ENCODE measurements around the gene GADD45G. TPM values are rescaled to one million over a fixed set of nuclear protein-coding genes. Genes with fewer than 3 reads are reported as not detected.

The GADD45G gene
- total RNA-seq, 1 experiment from 2014 or later: not detected

GRCh38 chr9:89598926-89599325, 5.9 kb upstream of the GADD45G start:
- CTCF ChIA-PET: interaction anchor here (0.6 to 16.6 kb wide), 23 partner anchors 13 to 1294 kb away, joined by 3 to 382 read pairs (median 5); no protein-coding TSS in a partner anchor
- Mint-ChIP-seq H3K36me3 (ENCODE audit: insufficient read depth, unreplicated experiment) (no peaks in the 10 kb centered on the region), H3K4me3 (ENCODE audit: unreplicated experiment) (no peak overlapping the region), H3K9me3 (ENCODE audit: unreplicated experiment) (no peaks in the 10 kb centered on the region), H3K27me3 (ENCODE audit: insufficient read depth, unreplicated experiment) (peaks cover 51% of the 10 kb centered on the region), H3K27ac (ENCODE audit: low read depth, unreplicated experiment) (no peak overlapping the region), H3K4me1 (ENCODE audit: insufficient read depth, unreplicated experiment) (no peaks in the 10 kb centered on the region)
- POLR2A ChIA-PET: interaction anchor here (0.7 kb wide), 1 partner anchor 133 kb away, joined by 3 read pairs; no protein-coding TSS in a partner anchor
- no peak for DNase-seq (ENCODE audit: unreplicated experiment)
- BruUV-seq (replicated peaks): no TSS peak
- TF ChIP-seq CTCF (IDR thresholded peaks at IDR 0.05; ENCODE audit: unreplicated experiment): no peak
- intact Hi-C loops (cut with micrococcal nuclease): loop anchor here (1.0 to 10.0 kb wide), 5 partner anchors 397 to 1276 kb away; partner anchors contain the start of gene DIRAS2

GRCh38 chr9:89600831-89601230, 4.0 kb upstream of the GADD45G start:
- ChIA-PET CTCF (interaction anchor here (0.6 to 16.6 kb wide), 17 partner anchors 8 to 1827 kb away, joined by 3 to 382 read pairs (median 6); no protein-coding TSS in a partner anchor), POLR2A (interaction anchor here (0.7 to 1.7 kb wide), 3 partner anchors 189 to 501 kb away, joined by 3 to 6 read pairs (median 3); no protein-coding TSS in a partner anchor)
- intact Hi-C loops (cut with micrococcal nuclease): loop anchor here (10.0 kb wide), 2 partner anchors 214 to 254 kb away; no protein-coding TSS in a partner anchor
- no peak for TF ChIP-seq CTCF (IDR thresholded peaks at IDR 0.05; ENCODE audit: unreplicated experiment)
- no TSS peak for BruUV-seq (replicated peaks)
- DNase-seq (ENCODE audit: unreplicated experiment): no peak
- Mint-ChIP-seq H3K36me3 (ENCODE audit: insufficient read depth, unreplicated experiment) (no peaks in the 10 kb centered on the region), H3K4me3 (ENCODE audit: unreplicated experiment) (no peak overlapping the region), H3K27ac (ENCODE audit: low read depth, unreplicated experiment) (no peak overlapping the region), H3K27me3 (ENCODE audit: insufficient read depth, unreplicated experiment) (peaks cover 40% of the 10 kb centered on the region), H3K9me3 (ENCODE audit: unreplicated experiment) (no peaks in the 10 kb centered on the region), H3K4me1 (ENCODE audit: insufficient read depth, unreplicated experiment) (no peaks in the 10 kb centered on the region)

- H3K36me3 Mint-ChIP-seq (ENCODE audit: insufficient read depth, unreplicated experiment): no peaks in the 10 kb centered on the region
- peaks cover 35% of the 10 kb centered on the region for H3K27me3 Mint-ChIP-seq (ENCODE audit: insufficient read depth, unreplicated experiment)
- no peak overlapping the region for H3K4me3 Mint-ChIP-seq (ENCODE audit: unreplicated experiment)
- no peak overlapping the region for H3K27ac Mint-ChIP-seq (ENCODE audit: low read depth, unreplicated experiment)
- CTCF ChIA-PET: interaction anchor here (0.6 to 16.6 kb wide), 18 partner anchors 8 to 1269 kb away, joined by 3 to 382 read pairs (median 8); no protein-coding TSS in a partner anchor
- no TSS peak for BruUV-seq (replicated peaks)
- intact Hi-C loops (cut with micrococcal nuclease): loop anchor here (10.0 kb wide), 2 partner anchors 213 to 253 kb away; no protein-coding TSS in a partner anchor
- H3K4me1 Mint-ChIP-seq (ENCODE audit: insufficient read depth, unreplicated experiment): peaks cover 2% of the 10 kb centered on the region
- TF ChIP-seq CTCF (IDR thresholded peaks at IDR 0.05; ENCODE audit: unreplicated experiment): no peak
- POLR2A ChIA-PET: interaction anchor here (0.7 to 1.7 kb wide), 3 partner anchors 189 to 501 kb away, joined by 3 to 6 read pairs (median 3); no protein-coding TSS in a partner anchor
- no peak for DNase-seq (ENCODE audit: unreplicated experiment)
- no peaks in the 10 kb centered on the region for H3K9me3 Mint-ChIP-seq (ENCODE audit: unreplicated experiment)
Measured at GRCh38 chr9:89601306-89601705, 3.5 kb upstream of the GADD45G start.

GRCh38 chr9:89601856-89602562, 2.8 kb upstream of the GADD45G start:
- no peak overlapping the region for H3K4me3 Mint-ChIP-seq (ENCODE audit: unreplicated experiment)
- intact Hi-C loops (cut with micrococcal nuclease): loop anchor here (10.0 kb wide), 2 partner anchors 213 to 253 kb away; no protein-coding TSS in a partner anchor
- POLR2A ChIA-PET: interaction anchor here (1.0 to 1.7 kb wide), 2 partner anchors 11 to 500 kb away, joined by 3 to 6 read pairs; no protein-coding TSS in a partner anchor
- H3K27me3 Mint-ChIP-seq (ENCODE audit: insufficient read depth, unreplicated experiment): peaks cover 28% of the 10 kb centered on the region
- no peak overlapping the region for H3K27ac Mint-ChIP-seq (ENCODE audit: low read depth, unreplicated experiment)
- no peaks in the 10 kb centered on the region for H3K9me3 Mint-ChIP-seq (ENCODE audit: unreplicated experiment)
- no TSS peak for BruUV-seq (replicated peaks)
- TF ChIP-seq CTCF (IDR thresholded peaks at IDR 0.05; ENCODE audit: unreplicated experiment): no peak
- CTCF ChIA-PET: interaction anchor here (0.7 to 16.6 kb wide), 27 partner anchors 9 to 1269 kb away, joined by 3 to 382 read pairs (median 6); no protein-coding TSS in a partner anchor
- DNase-seq (ENCODE audit: unreplicated experiment): no peak
- no peaks in the 10 kb centered on the region for H3K36me3 Mint-ChIP-seq (ENCODE audit: insufficient read depth, unreplicated experiment)
- H3K4me1 Mint-ChIP-seq (ENCODE audit: insufficient read depth, unreplicated experiment): peaks cover 9% of the 10 kb centered on the region
